GM19023 (cell line): ENCODE measurements around the gene CXorf49B.

ENCODE experiments used
- ATAC-seq: cut with Tn5 transposase; IDR thresholded peaks from one replicate; pipeline ENCODE4 v1.9.1; 2021; ENCODE audit warnings: mild to moderate bottlenecking, moderate library complexity; ENCODE audit not compliant: unreplicated experiment

Gene CXorf49B

GRCh38 chrX:71815121-71815905, 52.2 kb downstream of the CXorf49B start:
- ATAC-seq: no peak

GRCh38 chrX:71815906-71816156, 52.7 kb downstream of the CXorf49B start:
- no peak for ATAC-seq
